Upper lobe of left lung (tissue), 4 donors: ENCODE results near the gene FBXL3.

ENCODE experiments used
- CTCF ChIP-seq, 6 experiments: fragments of 450-650 bp in 4 of 6; fragments of 200-600 bp in 2 of 6; sonication (generic) in 2 of 6; IDR thresholded peaks; one replicate each; pipeline ENCODE4 v1.5.1; 2016 to 2019; ENCODE audit warnings: antibody characterized with exemption in 6 of 6
- POLR2AphosphoS5 ChIP-seq, 2 donors: sonication (generic); formaldehyde crosslinking; IDR thresholded peaks; one replicate each; pipeline ENCODE4 v1.5.1; 2017; ENCODE audit warnings: antibody characterized with exemption in 2 of 2

- TF ChIP-seq POLR2AphosphoS5 (IDR thresholded peaks at IDR 0.05) (no peak), CTCF (IDR thresholded peaks at IDR 0.05) (no peak)
Observed at GRCh38 chr13:76976490-76976889, 50.5 kb downstream of the FBXL3 start.
